ENCODE results near the gene MTARC1. TPM values are rescaled to one million over a fixed set of nuclear protein-coding genes. Genes with fewer than 3 reads are reported as not detected.

MTARC1 gene
- total RNA-seq, 4 donors from 2014 or later: 10.0 to 28.8 (median 16.6) TPM

- H3K36me3 ChIP-seq: peaks cover 0 to 18% (median 4%) of the 10 kb centered on the region in 4 donors
- in situ Hi-C loops (cut with MboI; ENCODE audit: low pct_ligation_motif_present in 1 of 4, low pct_unique_long_range_greater_than_20kb in 1 of 4, low sequenced_read_pairs in 3 of 4): no loop called here
- 82 to 89% methylated on average over 5 to 6 of the region's 6 CpGs for WGBS, 2 donors (ENCODE audit: low coverage in 1 of 2)
Observed at GRCh38 chr1:220755309-220755708, 31.4 kb upstream of the MTARC1 start.

GRCh38 chr1:220757441-220757840 lies 29.3 kb upstream of the MTARC1 start:
- WGBS, 2 donors (ENCODE audit: low coverage in 1 of 2): 84 to 100% methylated on average over 1 to 3 of the region's 3 CpGs
- in situ Hi-C loops (cut with MboI; ENCODE audit: low pct_ligation_motif_present in 1 of 4, low pct_unique_long_range_greater_than_20kb in 1 of 4, low sequenced_read_pairs in 3 of 4) (no loop called here), intact Hi-C loops (cut with DNase I; ENCODE audit: low total_unique reads) (no loop called here)
- H3K27me3 ChIP-seq: no peaks in the 10 kb centered on the region
- no peak for DNase-seq
- peaks cover 0 to 18% (median 4%) of the 10 kb centered on the region in 4 donors for H3K36me3 ChIP-seq
- TF ChIP-seq EP300 (IDR thresholded peaks at IDR 0.05; ENCODE audit: low read depth) (no peak), POLR2AphosphoS5 (IDR thresholded peaks at IDR 0.05) (no peak), CTCF (IDR thresholded peaks at IDR 0.05) (no peak), POLR2A (IDR thresholded peaks at IDR 0.05) (no peak)
- no peak overlapping the region for H3K4me3 ChIP-seq
- H3K27ac ChIP-seq: no peak overlapping the region
- H3K4me1 ChIP-seq: peaks cover 0 to 23% (median 4%) of the 10 kb centered on the region in 4 donors
- H3K9me3 ChIP-seq: no peaks in the 10 kb centered on the region

More at GRCh38 chr1:220755309-220755708, 31.4 kb upstream of the MTARC1 start:
- TF ChIP-seq EP300 (IDR thresholded peaks at IDR 0.05; ENCODE audit: low read depth) (no peak), POLR2AphosphoS5 (IDR thresholded peaks at IDR 0.05) (no peak), CTCF (IDR thresholded peaks at IDR 0.05) (no peak), POLR2A (IDR thresholded peaks at IDR 0.05) (no peak)
- Histone ChIP-seq H3K27ac (no peak overlapping the region), H3K4me3 (no peak overlapping the region), H3K4me1 (peaks cover 10 to 21% (median 13%) of the 10 kb centered on the region in 4 donors), H3K27me3 (no peaks in the 10 kb centered on the region), H3K9me3 (no peaks in the 10 kb centered on the region)
- DNase-seq: no peak
- intact Hi-C loops (cut with DNase I; ENCODE audit: low total_unique reads): no loop called here

GRCh38 chr1:220759147-220759546 lies 27.6 kb upstream of the MTARC1 start:
- intact Hi-C loops (cut with DNase I; ENCODE audit: low total_unique reads): no loop called here
- no peak for TF ChIP-seq CTCF (IDR thresholded peaks at IDR 0.05)
- no peak for TF ChIP-seq POLR2AphosphoS5 (IDR thresholded peaks at IDR 0.05)
- TF ChIP-seq EP300 (IDR thresholded peaks at IDR 0.05; ENCODE audit: low read depth): no peak
- no peak for TF ChIP-seq POLR2A (IDR thresholded peaks at IDR 0.05)
- peaks cover 0 to 17% (median 5%) of the 10 kb centered on the region in 4 donors for H3K4me1 ChIP-seq
- no peaks in the 10 kb centered on the region for H3K9me3 ChIP-seq
- H3K36me3 ChIP-seq: peaks cover 0 to 18% (median 6%) of the 10 kb centered on the region in 4 donors
- in situ Hi-C loops (cut with MboI; ENCODE audit: low pct_ligation_motif_present in 1 of 4, low pct_unique_long_range_greater_than_20kb in 1 of 4, low sequenced_read_pairs in 3 of 4): no loop called here
- WGBS, 2 donors (ENCODE audit: low coverage in 1 of 2): 94 to 100% methylated on average over 1 to 3 of the region's 3 CpGs
- no peak for DNase-seq
- H3K27ac ChIP-seq: no peak overlapping the region
- H3K27me3 ChIP-seq: no peaks in the 10 kb centered on the region
- no peak overlapping the region for H3K4me3 ChIP-seq

- Histone ChIP-seq H3K36me3 (peaks cover 0 to 4% (median 2%) of the 10 kb centered on the region in 4 donors), H3K4me1 (peaks cover 0 to 19% (median 6%) of the 10 kb centered on the region in 4 donors), H3K27me3 (no peaks in the 10 kb centered on the region), H3K27ac (peak overlapping the region; percentile 25 to 69 (median 37)), H3K4me3 (no peak overlapping the region), H3K9me3 (no peaks in the 10 kb centered on the region)
- in situ Hi-C loops (cut with MboI; ENCODE audit: low pct_ligation_motif_present in 1 of 4, low pct_unique_long_range_greater_than_20kb in 1 of 4, low sequenced_read_pairs in 3 of 4) (no loop called here), intact Hi-C loops (cut with DNase I; ENCODE audit: low total_unique reads) (no loop called here)
- peak; percentile 63 for DNase-seq
- TF ChIP-seq POLR2A (IDR thresholded peaks at IDR 0.05): no peak
- no peak for TF ChIP-seq CTCF (IDR thresholded peaks at IDR 0.05)
- TF ChIP-seq POLR2AphosphoS5 (IDR thresholded peaks at IDR 0.05): peak in 1 of 3 donors; percentile 6
- WGBS, 2 donors (ENCODE audit: low coverage in 1 of 2): 39 to 72% methylated on average over 4 to 7 of the region's 7 CpGs
Observed at GRCh38 chr1:220761688-220762427, 24.9 kb upstream of the MTARC1 start.
